Stimulated activated CD4-positive, alpha-beta T cell treated with anti-CD3 and anti-CD28 coated beads, Interleukin-12 subunit alpha, Interleukin-12 subunit beta, amount 100 ng/mL, for 48 hours (primary cell): ENCODE measurements around the gene SINHCAF.
A peak's percentile ranks its signal among the peaks of the same experiment; 100 is the strongest.

Source experiments
- DNase-seq, 3 donors: peaks; one replicate each; pipeline ENCODE4 v3.0.0-alpha.2; 2020; ENCODE audit warnings: low read depth in 2 of 3, low spot score in 1 of 3

Gene SINHCAF

GRCh38 chr12:31337952-31338351 is 12.0 kb upstream of the SINHCAF start:
- DNase-seq, result no peak

- DNase-seq, result no peak
Observed at GRCh38 chr12:31331242-31331641, 5.3 kb upstream of the SINHCAF start.

GRCh38 chr12:31326736-31327659 is 1.0 kb upstream of the SINHCAF start:
- DNase-seq, result no peak

GRCh38 chr12:31325524-31325875 is 450 bp downstream of the SINHCAF start:
- peak in 2 of 3 donors; percentile 3 to 25 for DNase-seq

- DNase-seq, result peak in 2 of 3 donors; percentile 8 to 28
Observed at GRCh38 chr12:31324845-31325523, 966 bp downstream of the SINHCAF start.

GRCh38 chr12:31324116-31324844 is 1.7 kb downstream of the SINHCAF start:
- peak; percentile 25 to 55 (median 47) for DNase-seq

GRCh38 chr12:31323391-31324115 is 2.4 kb downstream of the SINHCAF start:
- DNase-seq, result peak; percentile 32 to 49 (median 37)

GRCh38 chr12:31322801-31323207 is 3.1 kb downstream of the SINHCAF start:
- DNase-seq, result no peak

GRCh38 chr12:31321897-31322228 is 4.1 kb downstream of the SINHCAF start:
- DNase-seq, result no peak

GRCh38 chr12:31321186-31321896 is 4.6 kb downstream of the SINHCAF start:
- DNase-seq, result no peak

- no peak for DNase-seq
Observed at GRCh38 chr12:31318657-31319269, 7.2 kb downstream of the SINHCAF start.

- DNase-seq, result no peak
Observed at GRCh38 chr12:31317471-31318395, 8.2 kb downstream of the SINHCAF start.

- no peak for DNase-seq
Observed at GRCh38 chr12:31316891-31317290, 9.1 kb downstream of the SINHCAF start.

GRCh38 chr12:31315784-31316465 is 10.0 kb downstream of the SINHCAF start:
- DNase-seq, result no peak

- no peak for DNase-seq
Observed at GRCh38 chr12:31315044-31315715, 10.8 kb downstream of the SINHCAF start.

GRCh38 chr12:31312431-31312830 is 13.5 kb downstream of the SINHCAF start:
- no peak for DNase-seq

GRCh38 chr12:31311634-31312258 is 14.2 kb downstream of the SINHCAF start:
- DNase-seq, result no peak
